ENCODE measurements around the gene VAMP8.

The VAMP8 gene

DNA sequence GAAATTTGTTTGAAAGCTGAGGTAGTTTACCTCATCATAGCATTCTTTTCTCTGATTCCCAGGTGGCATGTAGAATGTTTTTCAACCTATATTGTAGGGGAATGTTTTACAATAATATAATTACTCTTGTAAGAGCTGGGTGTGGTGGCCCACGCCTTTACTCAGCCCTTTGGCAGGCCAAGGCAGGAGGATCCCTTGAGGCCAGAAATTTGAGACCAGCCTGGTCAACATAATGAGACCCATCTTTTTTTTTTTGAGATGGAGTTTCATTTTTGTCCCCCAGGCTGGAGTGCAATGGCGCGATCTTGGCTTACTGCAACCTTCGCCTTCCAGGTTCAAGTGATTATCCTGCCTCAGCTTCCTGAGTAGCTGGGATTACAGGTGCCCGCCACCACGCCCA, 42.2 kb downstream of the VAMP8 start:
- Histone ChIP-seq H3K4me2 (ENCODE audit: low read length) (no peak overlapping the region), H3K9me3 (ENCODE audit: control insufficient read depth, low read length) (no peaks in the 10 kb centered on the region), H2AFZ (no peak overlapping the region), H3K79me2 (peaks cover 8% of the 10 kb centered on the region), H3K4me1 (peaks cover 4% of the 10 kb centered on the region), H3K27ac (no peak overlapping the region), H3K36me3 (ENCODE audit: control insufficient read depth, insufficient read depth, low read length) (no peaks in the 10 kb centered on the region), H3K27me3 (ENCODE audit: control insufficient read depth, insufficient read depth, low read length) (no peaks in the 10 kb centered on the region), H3K4me3 (ENCODE audit: low read depth, low read length) (no peak overlapping the region), H3K9ac (no peak overlapping the region)
- TF ChIP-seq, protein P1, sequence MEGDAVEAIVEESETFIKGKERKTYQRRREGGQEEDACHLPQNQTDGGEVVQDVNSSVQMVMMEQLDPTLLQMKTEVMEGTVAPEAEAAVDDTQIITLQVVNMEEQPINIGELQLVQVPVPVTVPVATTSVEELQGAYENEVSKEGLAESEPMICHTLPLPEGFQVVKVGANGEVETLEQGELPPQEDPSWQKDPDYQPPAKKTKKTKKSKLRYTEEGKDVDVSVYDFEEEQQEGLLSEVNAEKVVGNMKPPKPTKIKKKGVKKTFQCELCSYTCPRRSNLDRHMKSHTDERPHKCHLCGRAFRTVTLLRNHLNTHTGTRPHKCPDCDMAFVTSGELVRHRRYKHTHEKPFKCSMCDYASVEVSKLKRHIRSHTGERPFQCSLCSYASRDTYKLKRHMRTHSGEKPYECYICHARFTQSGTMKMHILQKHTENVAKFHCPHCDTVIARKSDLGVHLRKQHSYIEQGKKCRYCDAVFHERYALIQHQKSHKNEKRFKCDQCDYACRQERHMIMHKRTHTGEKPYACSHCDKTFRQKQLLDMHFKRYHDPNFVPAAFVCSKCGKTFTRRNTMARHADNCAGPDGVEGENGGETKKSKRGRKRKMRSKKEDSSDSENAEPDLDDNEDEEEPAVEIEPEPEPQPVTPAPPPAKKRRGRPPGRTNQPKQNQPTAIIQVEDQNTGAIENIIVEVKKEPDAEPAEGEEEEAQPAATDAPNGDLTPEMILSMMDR (IDR thresholded peaks at IDR 0.05), result no peak

DNA sequence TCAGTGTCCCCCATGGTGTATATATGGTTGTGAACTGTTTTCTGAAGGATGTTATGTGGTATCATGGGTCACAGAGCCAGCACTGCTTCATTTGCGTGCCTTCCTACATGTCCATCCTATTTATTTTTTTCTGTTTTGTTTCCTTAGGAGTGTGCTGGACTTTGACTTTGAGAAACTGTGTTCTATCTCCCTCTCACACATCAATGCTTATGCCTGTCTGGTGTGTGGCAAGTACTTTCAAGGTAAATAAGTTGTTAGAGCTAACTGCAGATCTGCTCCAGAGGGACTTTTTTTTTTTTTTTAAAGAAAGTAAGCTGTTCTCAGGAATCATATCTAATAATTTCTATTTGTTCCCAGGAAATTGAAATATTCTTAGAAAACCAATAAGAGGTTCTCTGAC, 44.0 kb downstream of the VAMP8 start:
- H3K4me3 ChIP-seq (ENCODE audit: low read depth, low read length), result no peak overlapping the region
- H3K9me3 ChIP-seq (ENCODE audit: control insufficient read depth, low read length), result no peaks in the 10 kb centered on the region
- TF ChIP-seq, protein P1 (IDR thresholded peaks at IDR 0.05), result no peak
- peaks cover 3% of the 10 kb centered on the region for H3K79me2 ChIP-seq
- no peaks in the 10 kb centered on the region for H3K27me3 ChIP-seq (ENCODE audit: control insufficient read depth, insufficient read depth, low read length)
- H3K4me2 ChIP-seq (ENCODE audit: low read length), result no peak overlapping the region
- H3K27ac ChIP-seq, result no peak overlapping the region
- H3K9ac ChIP-seq, result no peak overlapping the region
- no peak overlapping the region for H2AFZ ChIP-seq
- H3K4me1 ChIP-seq, result no peaks in the 10 kb centered on the region
- no peaks in the 10 kb centered on the region for H3K36me3 ChIP-seq (ENCODE audit: control insufficient read depth, insufficient read depth, low read length)

DNA sequence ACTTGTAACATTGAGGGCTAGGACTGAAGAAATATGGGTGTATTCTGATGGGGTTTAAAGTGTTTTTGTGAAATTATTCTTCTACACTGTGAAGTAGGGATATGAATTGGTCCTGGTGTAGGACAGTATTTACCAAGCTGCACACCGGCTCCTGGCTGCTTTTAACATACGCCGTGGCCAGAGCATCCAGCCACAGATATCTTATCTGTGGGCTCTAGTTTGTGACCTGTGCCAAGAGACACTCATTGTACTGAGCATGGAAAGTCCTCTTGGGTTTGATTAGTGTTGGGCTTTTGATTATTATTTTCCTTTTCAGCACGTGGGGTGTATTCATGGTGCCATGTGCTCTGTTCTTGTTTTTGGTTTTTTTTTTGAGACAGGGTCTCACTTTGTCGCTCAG, 46.6 kb downstream of the VAMP8 start:
- Histone ChIP-seq H3K4me1 (no peaks in the 10 kb centered on the region), H3K4me2 (ENCODE audit: low read length) (no peak overlapping the region), H3K9ac (no peak overlapping the region), H3K27me3 (ENCODE audit: control insufficient read depth, insufficient read depth, low read length) (no peaks in the 10 kb centered on the region), H3K79me2 (peaks cover 3% of the 10 kb centered on the region), H3K4me3 (ENCODE audit: low read depth, low read length) (no peak overlapping the region), H2AFZ (no peak overlapping the region), H3K9me3 (ENCODE audit: control insufficient read depth, low read length) (no peaks in the 10 kb centered on the region), H3K36me3 (ENCODE audit: control insufficient read depth, insufficient read depth, low read length) (no peaks in the 10 kb centered on the region), H3K27ac (no peak overlapping the region)
- TF ChIP-seq, protein P1 (IDR thresholded peaks at IDR 0.05), result no peak

DNA sequence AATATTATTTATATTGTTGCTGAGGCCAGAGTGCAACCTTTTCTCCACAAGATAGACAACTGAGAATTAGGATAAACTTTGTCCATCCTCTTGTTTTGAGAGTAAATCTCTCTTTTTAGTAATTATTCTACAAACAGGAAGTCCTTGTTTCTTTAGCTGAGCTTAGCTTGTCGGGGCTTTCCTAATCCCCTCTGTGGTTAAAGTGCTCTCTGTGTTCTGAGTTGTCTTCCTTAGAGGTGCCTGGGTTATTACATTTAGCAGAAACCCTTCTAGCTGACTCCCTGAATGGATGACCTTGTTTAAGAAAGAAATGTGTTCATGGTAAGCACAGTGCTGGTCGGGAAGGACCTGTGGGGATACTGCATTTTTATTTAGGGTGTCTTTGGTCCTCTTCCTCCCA, 51.3 kb downstream of the VAMP8 start:
- TF ChIP-seq, protein P1 (IDR thresholded peaks at IDR 0.05), result no peak
- H3K36me3 ChIP-seq (ENCODE audit: control insufficient read depth, insufficient read depth, low read length), result no peaks in the 10 kb centered on the region

DNA sequence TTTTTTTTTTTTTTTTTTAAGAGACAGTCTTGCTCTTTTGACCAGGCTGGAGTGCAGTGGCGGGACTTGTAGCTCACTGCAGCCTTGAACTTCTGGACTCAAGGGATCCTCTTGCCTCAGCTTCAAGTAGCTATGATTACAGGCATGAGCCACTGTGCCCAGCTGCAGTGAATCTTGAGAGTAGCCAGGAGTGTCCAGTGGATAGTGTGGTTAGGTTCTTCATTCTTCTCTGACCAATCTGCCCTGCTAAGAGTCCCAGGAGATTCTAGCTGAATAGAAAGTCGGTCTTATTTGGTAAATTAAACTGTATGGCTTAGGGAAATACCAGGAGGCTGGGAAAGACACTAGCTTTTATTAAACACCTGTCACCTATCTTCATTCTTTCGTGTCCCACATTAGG, 53.9 kb downstream of the VAMP8 start:
- no peak overlapping the region for H3K27ac ChIP-seq
- no peak overlapping the region for H3K4me3 ChIP-seq (ENCODE audit: low read depth, low read length)
- no peaks in the 10 kb centered on the region for H3K4me1 ChIP-seq
- TF ChIP-seq, protein P1 (IDR thresholded peaks at IDR 0.05), result no peak
- no peaks in the 10 kb centered on the region for H3K27me3 ChIP-seq (ENCODE audit: control insufficient read depth, insufficient read depth, low read length)
- H3K9ac ChIP-seq, result no peak overlapping the region
- H3K79me2 ChIP-seq, result peaks cover 7% of the 10 kb centered on the region
- H3K36me3 ChIP-seq (ENCODE audit: control insufficient read depth, insufficient read depth, low read length), result no peaks in the 10 kb centered on the region
- H3K4me2 ChIP-seq (ENCODE audit: low read length), result no peak overlapping the region
- H3K9me3 ChIP-seq (ENCODE audit: control insufficient read depth, low read length), result no peaks in the 10 kb centered on the region
- no peak overlapping the region for H2AFZ ChIP-seq

More for the DNA sequence above, 51.3 kb downstream of the VAMP8 start:
- H3K27ac ChIP-seq, result no peak overlapping the region
- H3K4me2 ChIP-seq (ENCODE audit: low read length), result no peak overlapping the region
- no peak overlapping the region for H3K9ac ChIP-seq
- H3K9me3 ChIP-seq (ENCODE audit: control insufficient read depth, low read length), result no peaks in the 10 kb centered on the region
- H2AFZ ChIP-seq, result no peak overlapping the region
- no peaks in the 10 kb centered on the region for H3K4me1 ChIP-seq
- no peak overlapping the region for H3K4me3 ChIP-seq (ENCODE audit: low read depth, low read length)
- H3K27me3 ChIP-seq (ENCODE audit: control insufficient read depth, insufficient read depth, low read length), result no peaks in the 10 kb centered on the region
- H3K79me2 ChIP-seq, result peaks cover 9% of the 10 kb centered on the region

All from parathyroid adenoma (tissue), 2 donors.